ENCODE measurements around the gene FAM163B.
"Not testable (repeated sequence)": the region's sequence is repeated elsewhere in the genome, so short reads cannot be mapped to it uniquely, and the experiment has no call there.

FAM163B gene

DNA sequence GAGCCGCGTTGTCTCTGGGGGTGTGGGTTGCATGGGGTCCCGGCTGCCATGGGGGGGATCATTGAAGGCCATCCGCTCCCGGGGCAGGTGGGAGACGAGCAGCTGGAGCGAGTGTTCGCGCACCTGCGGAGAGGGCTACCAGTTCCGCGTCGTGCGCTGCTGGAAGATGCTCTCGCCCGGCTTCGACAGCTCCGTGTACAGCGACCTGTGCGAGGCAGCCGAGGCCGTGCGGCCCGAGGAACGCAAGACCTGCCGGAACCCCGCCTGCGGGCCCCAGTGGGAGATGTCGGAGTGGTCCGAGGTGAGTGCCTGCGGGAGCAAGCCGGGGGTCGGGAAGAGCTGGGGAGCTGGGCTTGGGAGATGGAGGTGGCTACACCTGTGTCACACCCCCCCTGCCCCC lies 41.0 kb downstream of the FAM163B start:
- Mint-ChIP-seq H3K4me3 (no peak overlapping the region), H3K9me3 (no peaks in the 10 kb centered on the region), H3K36me3 (ENCODE audit: low read depth) (no peaks in the 10 kb centered on the region), H3K27ac (no peak overlapping the region), H3K27me3 (ENCODE audit: low read depth) (peaks cover 16% of the 10 kb centered on the region), H3K4me1 (peaks cover 28% of the 10 kb centered on the region)
- TF ChIP-seq, protein P1, sequence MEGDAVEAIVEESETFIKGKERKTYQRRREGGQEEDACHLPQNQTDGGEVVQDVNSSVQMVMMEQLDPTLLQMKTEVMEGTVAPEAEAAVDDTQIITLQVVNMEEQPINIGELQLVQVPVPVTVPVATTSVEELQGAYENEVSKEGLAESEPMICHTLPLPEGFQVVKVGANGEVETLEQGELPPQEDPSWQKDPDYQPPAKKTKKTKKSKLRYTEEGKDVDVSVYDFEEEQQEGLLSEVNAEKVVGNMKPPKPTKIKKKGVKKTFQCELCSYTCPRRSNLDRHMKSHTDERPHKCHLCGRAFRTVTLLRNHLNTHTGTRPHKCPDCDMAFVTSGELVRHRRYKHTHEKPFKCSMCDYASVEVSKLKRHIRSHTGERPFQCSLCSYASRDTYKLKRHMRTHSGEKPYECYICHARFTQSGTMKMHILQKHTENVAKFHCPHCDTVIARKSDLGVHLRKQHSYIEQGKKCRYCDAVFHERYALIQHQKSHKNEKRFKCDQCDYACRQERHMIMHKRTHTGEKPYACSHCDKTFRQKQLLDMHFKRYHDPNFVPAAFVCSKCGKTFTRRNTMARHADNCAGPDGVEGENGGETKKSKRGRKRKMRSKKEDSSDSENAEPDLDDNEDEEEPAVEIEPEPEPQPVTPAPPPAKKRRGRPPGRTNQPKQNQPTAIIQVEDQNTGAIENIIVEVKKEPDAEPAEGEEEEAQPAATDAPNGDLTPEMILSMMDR (IDR thresholded peaks at IDR 0.05; ENCODE audit: unreplicated experiment in 3 of 3) = no peak

DNA sequence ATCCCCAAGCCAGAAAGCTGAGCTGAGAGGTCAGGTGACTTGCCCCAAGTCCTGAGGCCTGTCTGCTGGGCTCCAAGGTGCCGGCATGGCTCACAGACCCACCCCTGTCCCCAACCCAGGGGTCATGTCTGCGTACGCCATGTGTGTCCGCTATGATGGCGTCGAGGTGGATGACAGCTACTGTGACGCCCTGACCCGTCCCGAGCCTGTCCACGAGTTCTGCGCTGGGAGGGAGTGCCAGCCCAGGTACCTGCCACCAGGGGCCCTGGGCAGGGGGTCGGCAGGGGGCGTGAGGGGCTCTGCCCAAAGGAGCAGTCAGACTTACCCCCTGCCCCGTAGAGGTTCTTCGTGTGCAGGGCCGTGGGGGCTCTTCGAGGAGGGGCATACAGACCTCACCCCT lies 42.4 kb downstream of the FAM163B start:
- no peaks in the 10 kb centered on the region for H3K36me3 Mint-ChIP-seq (ENCODE audit: low read depth)
- H3K4me1 Mint-ChIP-seq = peaks cover 26% of the 10 kb centered on the region
- H3K9me3 Mint-ChIP-seq = no peaks in the 10 kb centered on the region
- TF ChIP-seq, protein P1 (IDR thresholded peaks at IDR 0.05; ENCODE audit: unreplicated experiment in 3 of 3) = no peak
- no peak overlapping the region for H3K4me3 Mint-ChIP-seq
- peaks cover 16% of the 10 kb centered on the region for H3K27me3 Mint-ChIP-seq (ENCODE audit: low read depth)
- no peak overlapping the region for H3K27ac Mint-ChIP-seq

DNA sequence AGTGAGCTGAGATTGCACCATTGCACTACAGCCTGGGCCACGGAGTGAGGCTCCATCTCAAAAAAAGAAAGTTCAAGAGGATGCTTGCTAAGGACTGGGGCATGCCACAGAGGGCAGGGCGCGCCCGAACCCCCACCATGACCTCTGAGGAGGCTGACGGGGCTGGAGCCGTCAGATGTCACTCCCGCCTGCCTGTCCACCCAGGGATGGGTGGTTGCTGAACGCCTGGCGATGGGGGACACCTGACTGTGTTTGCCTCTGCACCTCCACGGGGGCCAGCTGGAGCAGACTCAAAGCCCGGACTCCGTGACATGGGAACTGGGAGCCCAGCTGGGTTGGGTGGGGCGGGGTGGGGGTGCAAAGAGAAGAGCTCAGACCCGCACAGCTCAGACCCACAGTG lies 42.8 kb downstream of the FAM163B start:
- TF ChIP-seq, protein P1 (IDR thresholded peaks at IDR 0.05; ENCODE audit: unreplicated experiment in 3 of 3) = no peak
- Mint-ChIP-seq H3K4me3 (no peak overlapping the region), H3K9me3 (no peaks in the 10 kb centered on the region), H3K36me3 (ENCODE audit: low read depth) (no peaks in the 10 kb centered on the region), H3K4me1 (peaks cover 30% of the 10 kb centered on the region), H3K27ac (no peak overlapping the region), H3K27me3 (ENCODE audit: low read depth) (peaks cover 16% of the 10 kb centered on the region)

DNA sequence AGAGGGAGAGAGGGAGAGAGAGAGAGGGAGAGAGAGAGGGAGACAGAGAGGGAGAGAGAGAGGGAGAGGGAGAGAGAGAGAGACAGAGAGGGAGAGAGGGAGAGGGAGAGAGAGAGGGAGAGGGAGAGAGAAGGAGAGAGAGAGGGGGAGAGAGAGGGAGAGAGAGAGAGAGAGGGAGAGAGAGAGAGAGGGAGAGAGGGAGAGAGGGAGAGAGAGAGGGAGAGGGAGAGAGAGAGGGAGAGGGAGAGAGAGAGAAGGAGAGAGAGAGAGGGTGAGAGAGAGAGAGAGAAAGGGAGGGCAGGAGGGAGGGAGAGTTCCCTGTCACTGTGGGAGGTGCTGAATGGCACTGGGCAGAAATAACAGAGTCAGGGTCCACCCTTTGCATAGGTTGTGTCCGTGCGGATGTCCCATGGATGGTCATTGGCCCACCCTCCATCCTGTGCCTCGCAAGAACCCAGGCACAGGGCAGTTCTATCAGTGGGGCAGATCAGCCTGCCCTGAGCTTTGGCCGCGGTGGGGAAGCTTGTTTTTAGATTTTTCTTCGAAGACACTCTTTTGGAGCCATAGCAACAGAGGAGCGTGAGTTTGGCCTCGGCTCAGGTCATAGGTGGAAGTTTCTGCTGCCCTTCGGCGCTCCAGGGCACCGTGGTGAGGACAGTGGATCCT lies 44.6 kb downstream of the FAM163B start:
- H3K27ac Mint-ChIP-seq = peak overlapping the region; percentile 29 to 81 (median 52)
- peaks cover 15% of the 10 kb centered on the region for H3K27me3 Mint-ChIP-seq (ENCODE audit: low read depth)
- H3K4me1 Mint-ChIP-seq = peaks cover 38% of the 10 kb centered on the region
- TF ChIP-seq, protein P1 (IDR thresholded peaks at IDR 0.05; ENCODE audit: unreplicated experiment in 3 of 3) = no peak
- H3K36me3 Mint-ChIP-seq (ENCODE audit: low read depth) = no peaks in the 10 kb centered on the region
- no peaks in the 10 kb centered on the region for H3K9me3 Mint-ChIP-seq
- H3K4me3 Mint-ChIP-seq = peak overlapping the region in 1 of 3 experiments; percentile 35

DNA sequence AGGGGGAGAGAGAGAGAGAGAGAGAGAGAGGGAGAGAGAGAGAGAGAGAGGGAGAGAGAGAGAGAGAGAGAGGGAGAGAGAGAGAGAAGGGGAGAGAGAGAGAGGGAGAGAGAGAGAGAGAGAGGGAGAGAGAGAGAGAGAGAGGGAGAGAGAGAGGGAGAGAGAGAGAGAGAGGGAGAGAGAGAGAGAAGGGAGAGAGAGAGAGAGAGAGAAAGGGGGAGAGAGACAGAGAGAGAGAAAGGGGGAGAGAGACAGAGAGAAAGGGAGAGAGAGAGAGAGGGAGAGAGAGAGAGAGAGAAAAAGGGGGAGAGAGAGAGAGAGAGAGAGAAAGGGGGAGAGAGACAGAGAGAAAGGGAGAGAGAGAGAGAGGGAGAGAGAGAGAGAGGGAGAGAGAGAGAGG lies 45.4 kb downstream of the FAM163B start:
- H3K4me3 Mint-ChIP-seq = peak overlapping the region in 1 of 3 experiments; percentile 31
- peaks cover 15% of the 10 kb centered on the region for H3K27me3 Mint-ChIP-seq (ENCODE audit: low read depth)
- H3K27ac Mint-ChIP-seq = peak overlapping the region in 2 of 3 experiments; percentile 46 to 82
- H3K9me3 Mint-ChIP-seq; H3K36me3 Mint-ChIP-seq (ENCODE audit: low read depth): not testable (repeated sequence)
- peaks cover 38% of the 10 kb centered on the region for H3K4me1 Mint-ChIP-seq

DNA sequence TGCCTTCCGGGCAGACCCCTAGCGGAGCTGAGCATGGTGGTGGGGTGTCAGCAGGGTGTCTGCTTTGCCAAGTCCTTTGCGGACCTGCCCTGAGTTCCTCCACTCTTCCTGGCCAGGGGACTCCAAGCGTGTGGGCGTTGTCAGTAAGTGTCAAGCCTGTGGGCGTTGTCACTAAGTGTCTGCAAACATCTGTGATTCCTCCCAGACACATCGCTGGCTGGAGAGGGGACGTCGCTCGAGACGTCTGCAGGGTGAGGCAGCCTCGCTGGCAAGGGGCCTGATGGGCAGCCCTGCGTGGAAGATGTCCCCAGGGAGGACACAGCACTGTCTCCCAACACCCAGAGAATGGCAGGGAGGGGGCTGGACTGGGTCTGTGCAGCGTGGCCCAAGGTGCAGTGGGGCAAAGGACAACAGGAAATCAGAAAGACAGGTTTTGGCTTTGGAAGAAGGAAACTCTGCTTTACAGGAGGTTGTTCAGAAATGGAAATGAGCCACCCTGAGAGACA lies 45.8 kb downstream of the FAM163B start:
- Mint-ChIP-seq H3K27me3 (ENCODE audit: low read depth) (peaks cover 15% of the 10 kb centered on the region), H3K4me1 (peaks cover 41% of the 10 kb centered on the region), H3K4me3 (peak overlapping the region in 2 of 3 experiments; percentile 31 to 46), H3K27ac (peak overlapping the region in 2 of 3 experiments; percentile 46 to 82), H3K9me3 (no peaks in the 10 kb centered on the region), H3K36me3 (ENCODE audit: low read depth) (no peaks in the 10 kb centered on the region)
- TF ChIP-seq, protein P1 (IDR thresholded peaks at IDR 0.05; ENCODE audit: unreplicated experiment in 3 of 3) = no peak

Data from nephron (organoid).